HCT116 (cell line): ENCODE data around the gene MID1. TPM values are rescaled to one million over a fixed set of nuclear protein-coding genes. Genes with fewer than 3 reads are reported as not detected.

Experiments used
- ATAC-seq: fragments of 200-7000 bp; cut with Tn5 transposase; 2 replicates; pipeline ENCODE4 v1.9.1; 2020; ENCODE audit warnings: mild to moderate bottlenecking, moderate library complexity
- BruUV-seq: library from RNA; stranded (reverse); fragments of 400-500 nt; replicated peaks from 2 replicates; lab custom pipeline; 2021; lab: Mats Ljungman, UMichigan
- CTCF ChIA-PET: fragments of 300-600 bp; sonication (Branson Sonifier 250); formaldehyde crosslinking; loops from one replicate; lab custom pipeline; 2021; ENCODE audit warnings: antibody characterized with exemption; lab: Charles Lee
- POLR2A ChIA-PET: fragments of 300-600, 350-600 bp; sonication (Branson Sonifier 250); formaldehyde crosslinking; loops from one replicate; lab custom pipeline; 2021; ENCODE audit warnings: antibody characterized with exemption; lab: Charles Lee
- RAD21 ChIA-PET, 2 experiments: fragments of 300-600 bp; sonication (Branson Sonifier 250); formaldehyde crosslinking; loops; one replicate each; lab custom pipeline; 2023; ENCODE audit warnings: low total read pairs in 2 of 2; ENCODE audit not compliant: uncharacterized antibody in 2 of 2, unreplicated experiment in 2 of 2, low non-redundant PET in 1 of 2; lab: Charles Lee
- DNase-seq: peaks from one replicate; pipeline ENCODE4 v3.0.0-alpha.2; 2010; ENCODE audit warnings: low read depth, low spot score
- H2AFZ ChIP-seq: fragments of 200-600 bp; shearing (Covaris generic), sonication (generic); 2 replicates; pipeline ENCODE4 v1.6.1; 2017; ENCODE audit warnings: low read depth, mixed run types, mixed read lengths, antibody characterized with exemption, low read length; ENCODE audit not compliant: poor library complexity, severe bottlenecking
- H3K27ac ChIP-seq: 2 replicates; pipeline ENCODE4 v1.5.1; 2012; ENCODE audit warnings: low read depth, low read length
- H3K27me3 ChIP-seq: fragments of 200-600 bp; sonication (generic); 2 replicates; pipeline ENCODE4 v1.6.1; 2016; ENCODE audit warnings: mixed run types, low read length, mixed read lengths; ENCODE audit not compliant: insufficient read depth
- H3K36me3 ChIP-seq, 2 experiments: fragments of 200-500 bp in 1 of 2; fragments of 200-600 bp in 1 of 2; sonication (Bioruptor generic) in 1 of 2; sonication (generic) in 1 of 2; 2 replicates each; pipeline versions ENCODE4 v1.5.1 to v1.6.1; 2014 to 2016; ENCODE audit warnings: low read length in 2 of 2, inconsistent platforms in 1 of 2, mixed read lengths in 1 of 2, mixed run types in 1 of 2; ENCODE audit not compliant: insufficient read depth in 2 of 2, control insufficient read depth in 1 of 2
- H3K4me1 ChIP-seq, 2 experiments: fragments of 200-600 bp in 1 of 2; sonication (generic) in 1 of 2; 2 replicates each; pipeline versions ENCODE4 v1.5.1 to v1.6.1; 2012 to 2017; ENCODE audit warnings: low read length in 2 of 2, inconsistent platforms in 1 of 2, mild to moderate bottlenecking in 1 of 2, mixed read lengths in 1 of 2, mixed run types in 1 of 2, moderate library complexity in 1 of 2; ENCODE audit not compliant: insufficient read depth in 2 of 2, control insufficient read depth in 1 of 2
- H3K4me2 ChIP-seq: fragments of 200-600 bp; sonication (generic); 2 replicates; pipeline ENCODE4 v1.6.1; 2017; ENCODE audit warnings: mixed run types, low read length, mixed read lengths
- H3K4me3 ChIP-seq, 2 experiments: fragments of 200-600 bp in 1 of 2; sonication (generic) in 1 of 2; replicated peaks in 1 of 2; 2 replicates each; pipeline ENCODE4 v1.5.1; 2011 to 2016; ENCODE audit warnings: low read length in 2 of 2, control low read depth in 1 of 2, low read depth in 1 of 2, mild to moderate bottlenecking in 1 of 2, mixed read lengths in 1 of 2, mixed run types in 1 of 2
- H3K79me2 ChIP-seq: fragments of 200-600 bp; sonication (generic); 2 replicates; pipeline ENCODE4 v1.6.1; 2017; ENCODE audit warnings: mild to moderate bottlenecking, mixed run types, low read length, moderate library complexity, mixed read lengths; ENCODE audit not compliant: insufficient read depth
- H3K9ac ChIP-seq: fragments of 200-600 bp; sonication (generic); 2 replicates; pipeline ENCODE4 v1.6.1; 2016; ENCODE audit warnings: low read length, mixed read lengths
- H3K9me2 ChIP-seq: fragments of 200-600 bp; sonication (generic), shearing (Covaris generic); 2 replicates; pipeline ENCODE4 v1.6.1; 2017; ENCODE audit warnings: mixed run types, mild to moderate bottlenecking, moderate library complexity; ENCODE audit not compliant: insufficient read depth
- H3K9me3 ChIP-seq, 2 experiments: fragments of 200-500 bp in 1 of 2; fragments of 200-600 bp in 1 of 2; sonication (Bioruptor generic) in 1 of 2; sonication (generic) in 1 of 2; 2 replicates each; pipeline ENCODE4 v1.6.1; 2014 to 2017; ENCODE audit warnings: low read length in 2 of 2, mixed read lengths in 2 of 2, inconsistent platforms in 1 of 2, low read depth in 1 of 2, mild to moderate bottlenecking in 1 of 2, mixed run types in 1 of 2, moderate library complexity in 1 of 2; ENCODE audit not compliant: control insufficient read depth in 1 of 2, insufficient read depth in 1 of 2
- H4K20me1 ChIP-seq: fragments of 200-600 bp; sonication (generic), shearing (Covaris generic); 2 replicates; pipeline ENCODE4 v1.6.1; 2017; ENCODE audit warnings: mixed run types, mild to moderate bottlenecking, moderate library complexity; ENCODE audit not compliant: insufficient read depth
- CTCF ChIP-seq, 3 experiments: fragments of 200-600 bp in 1 of 3; sonication (generic) in 1 of 3; IDR thresholded peaks in 2 of 3; conservative IDR thresholded peaks in 1 of 3; 2 replicates each; pipeline ENCODE4 v1.5.1; 2012 to 2017; ENCODE audit warnings: low read depth in 2 of 3, low read length in 2 of 3, antibody characterized with exemption in 1 of 3, borderline replicate concordance in 1 of 3, control low read depth in 1 of 3, mild to moderate bottlenecking in 1 of 3, mixed read lengths in 1 of 3, mixed run types in 1 of 3, moderate library complexity in 1 of 3; ENCODE audit not compliant: insufficient read depth in 1 of 3
- ELF1 ChIP-seq: IDR thresholded peaks from 2 replicates; pipeline ENCODE4 v1.6.1; 2012; ENCODE audit warnings: low read depth, borderline replicate concordance
- EZH2phosphoT487 ChIP-seq: fragments of 200-600 bp; IDR thresholded peaks from 2 replicates; pipeline ENCODE4 v1.6.1; 2018; ENCODE audit warnings: antibody characterized with exemption, borderline replicate concordance
- FOSL1 ChIP-seq: IDR thresholded peaks from 2 replicates; pipeline ENCODE4 v1.6.1; 2012; ENCODE audit warnings: low read depth
- JUND ChIP-seq: IDR thresholded peaks from 2 replicates; pipeline ENCODE4 v1.6.1; 2012
- POLR2A ChIP-seq: IDR thresholded peaks from 2 replicates; pipeline ENCODE4 v1.7.0; 2011; ENCODE audit warnings: borderline replicate concordance; ENCODE audit not compliant: insufficient read depth, insufficient read length; ENCODE audit errors: extremely low read depth
- POLR2AphosphoS5 ChIP-seq: IDR thresholded peaks from 2 replicates; pipeline ENCODE4 v1.6.1; 2011; ENCODE audit warnings: mild to moderate bottlenecking, low read depth, low read length, moderate library complexity
- SP1 ChIP-seq: IDR thresholded peaks from 2 replicates; pipeline ENCODE4 v1.6.1; 2012; ENCODE audit warnings: low read depth
- YY1 ChIP-seq: IDR thresholded peaks from 2 replicates; pipeline ENCODE4 v1.6.1; 2011; ENCODE audit warnings: low read length, low read depth, moderate library complexity, mild to moderate bottlenecking; ENCODE audit not compliant: insufficient replicate concordance; ENCODE audit errors: extremely low read depth
- ZBTB33 ChIP-seq: IDR thresholded peaks from 2 replicates; pipeline ENCODE4 v1.6.1; 2011; ENCODE audit warnings: mild to moderate bottlenecking, low read length, moderate library complexity; ENCODE audit not compliant: insufficient replicate concordance; ENCODE audit errors: extremely low read depth
- ZFX ChIP-seq: fragments of 450-650 bp; IDR thresholded peaks from 2 replicates; pipeline ENCODE4 v1.6.1; 2017
- intact Hi-C: fragments of 100-400 bp; cut with micrococcal nuclease; formaldehyde crosslinking; loops from 2 replicates; pipeline ENCODE4 v1.10.0; 2022
- total RNA-seq: library from RNA; stranded (reverse); gene quantifications from one replicate; pipeline ENCODE4 v1.2.1, GENCODE V29; 2021; ENCODE audit not compliant: unreplicated experiment

Gene MID1
- total RNA-seq, 1 experiment from 2014 or later = 48.8 TPM

- H3K9ac ChIP-seq = peak overlapping the region; percentile 25; the same call in 1 of the 2 replicates
- intact Hi-C loops = loop anchor here (5.0 kb wide), 1 partner anchor 54 kb away; no protein-coding TSS in a partner anchor
- no peaks in the 10 kb centered on the region for H3K9me2 ChIP-seq
- no peaks in the 10 kb centered on the region for H4K20me1 ChIP-seq
- no TSS peak for BruUV-seq
- H3K27me3 ChIP-seq = no peaks in the 10 kb centered on the region
- H3K4me2 ChIP-seq = peak overlapping the region; percentile 72
- no peaks in the 10 kb centered on the region; the same call in 1 of the 2 replicates for H3K79me2 ChIP-seq
- H3K4me1 ChIP-seq = peaks cover 74 to 99% of the 10 kb centered on the region in 2 experiments
- ChIA-PET POLR2A (interaction anchor here (1.3 kb wide), 1 partner anchor 11 kb away, joined by 4 read pairs; the partner anchor contains the start of gene MID1), CTCF (interaction anchor here (2.7 kb wide), 1 partner anchor 441 kb away, joined by 9 read pairs; no protein-coding TSS in a partner anchor), RAD21 (no interaction called here)
- H3K27ac ChIP-seq = peak overlapping the region; percentile 93; the same call in 1 of the 2 replicates
- no peak for ATAC-seq
- DNase-seq = no peak
- H3K9me3 ChIP-seq = no peaks in the 10 kb centered on the region
- TF ChIP-seq CTCF (IDR thresholded peaks at IDR 0.05 in 2 of 3, conservative IDR thresholded peaks at IDR 0.05 in 1 of 3; ENCODE audit: borderline replicate concordance in 1 of 3, insufficient read depth in 1 of 3, low read depth in 2 of 3, low read length in 2 of 3) (no peak), EZH2phosphoT487 (no peak)
- H3K4me3 ChIP-seq = no peak overlapping the region
- no peaks in the 10 kb centered on the region for H3K36me3 ChIP-seq
- H2AFZ ChIP-seq = no peak overlapping the region
Observed at GRCh38 chrX:10631416-10632145, 11.2 kb upstream of the MID1 start.

- Histone ChIP-seq H3K9me2 (no peaks in the 10 kb centered on the region), H3K27ac (peak overlapping the region; percentile 94), H3K4me1 (peaks cover 65 to 90% of the 10 kb centered on the region in 2 experiments), H3K27me3 (no peaks in the 10 kb centered on the region), H3K4me2 (peak overlapping the region; percentile 66), H2AFZ (no peak overlapping the region), H3K36me3 (no peaks in the 10 kb centered on the region), H4K20me1 (no peaks in the 10 kb centered on the region), H3K9me3 (no peaks in the 10 kb centered on the region), H3K4me3 (peak overlapping the region in 1 of 2 experiments; percentile 26; a peak in 1 of 4 replicates), H3K79me2 (no peaks in the 10 kb centered on the region; the same call in 1 of the 2 replicates), H3K9ac (0 out of 2 replicates have a peak overlapping the region, but pooled peaks have one; percentile 49)
- POLR2A ChIA-PET = interaction anchor here (1.2 to 1.4 kb wide), 2 partner anchors 10 to 12 kb away, joined by 4 to 5 read pairs; partner anchors contain the start of gene MID1
- CTCF ChIA-PET = interaction anchor here (2.7 kb wide), 1 partner anchor 440 kb away, joined by 9 read pairs; no protein-coding TSS in a partner anchor
- ATAC-seq (no peak), DNase-seq (no peak)
- RAD21 ChIA-PET = no interaction called here
- no TSS peak for BruUV-seq
- intact Hi-C loops = loop anchor here (5.0 kb wide), 1 partner anchor 53 kb away; no protein-coding TSS in a partner anchor
- TF ChIP-seq YY1 = no peak
- TF ChIP-seq FOSL1 = no peak
- no peak for TF ChIP-seq POLR2AphosphoS5
- no peak for TF ChIP-seq ZBTB33
- TF ChIP-seq SP1 = no peak
- TF ChIP-seq POLR2A = no peak
- no peak for TF ChIP-seq ELF1
- no peak for TF ChIP-seq JUND
- no peak for TF ChIP-seq ZFX
Observed at GRCh38 chrX:10630320-10630719, 9.9 kb upstream of the MID1 start.
